PC-9 (cell line): ENCODE data around the gene TUBGCP6. TPM values are rescaled to one million over a fixed set of nuclear protein-coding genes. Genes with fewer than 3 reads are reported as not detected.

Experiments used
- BruUV-seq: library from RNA; stranded (reverse); fragments of 400-500 nt; replicated peaks from 2 replicates; lab custom pipeline; 2021; lab: Mats Ljungman, UMichigan
- CTCF ChIA-PET: fragments of 300-600 bp; sonication (Branson Sonifier 250); formaldehyde crosslinking; loops from one replicate; lab custom pipeline; 2022; ENCODE audit warnings: antibody characterized with exemption; lab: Charles Lee
- POLR2A ChIA-PET: fragments of 300-600 bp; sonication (Branson Sonifier 250); formaldehyde crosslinking; loops from one replicate; lab custom pipeline; 2022; ENCODE audit warnings: antibody characterized with exemption; ENCODE audit not compliant: unreplicated experiment; lab: Charles Lee
- DNase-seq, 2 experiments: peaks; one replicate each; pipeline versions ENCODE4 v3.0.0 to v3.0.0-alpha.2; 2015 to 2022; ENCODE audit warnings: mixed read lengths in 1 of 2
- H2AFZ ChIP-seq: fragments of 200-600 bp; sonication (generic); 2 replicates; pipeline ENCODE4 v1.8.1; 2017; ENCODE audit warnings: antibody characterized with exemption
- H3F3A ChIP-seq: fragments of 200-600 bp; sonication (generic); 2 replicates; pipeline ENCODE4 v1.8.1; 2017; ENCODE audit warnings: antibody characterized with exemption, mild to moderate bottlenecking, low read depth; ENCODE audit not compliant: insufficient read depth
- H3K27ac ChIP-seq: fragments of 200-600 bp; sonication (generic); 2 replicates; pipeline ENCODE4 v1.6.1; 2016; ENCODE audit warnings: mixed run types
- H3K27me3 ChIP-seq: fragments of 200-600 bp; sonication (generic); 2 replicates; pipeline ENCODE4 v1.6.1; 2016; ENCODE audit warnings: low read depth, mixed run types; ENCODE audit not compliant: insufficient read depth
- H3K36me3 ChIP-seq: fragments of 200-600 bp; sonication (generic); 2 replicates; pipeline ENCODE4 v1.6.1; 2016; ENCODE audit warnings: low read depth, mixed run types
- H3K4me1 ChIP-seq: fragments of 200-600 bp; sonication (generic); replicated peaks from 2 replicates; pipeline ENCODE4 v1.6.1; 2016; ENCODE audit warnings: mixed run types; ENCODE audit not compliant: insufficient read depth
- H3K4me2 ChIP-seq: fragments of 200-600 bp; sonication (generic); 2 replicates; pipeline ENCODE4 v1.6.1; 2017; ENCODE audit warnings: mixed run types
- H3K4me3 ChIP-seq: fragments of 200-600 bp; sonication (generic); 2 replicates; pipeline ENCODE4 v1.6.1; 2016; ENCODE audit warnings: mixed run types
- H3K79me2 ChIP-seq: fragments of 200-600 bp; sonication (generic); 2 replicates; pipeline ENCODE4 v1.6.1; 2017; ENCODE audit warnings: low read depth, mixed run types
- H3K9me2 ChIP-seq: fragments of 200-600 bp; sonication (generic); 2 replicates; pipeline ENCODE4 v1.8.1; 2017; ENCODE audit warnings: mild to moderate bottlenecking; ENCODE audit not compliant: insufficient read depth
- H3K9me3 ChIP-seq: fragments of 200-600 bp; sonication (generic); 2 replicates; pipeline ENCODE4 v1.8.1; 2016; ENCODE audit warnings: low read depth; ENCODE audit not compliant: insufficient read depth
- H4K20me1 ChIP-seq: fragments of 200-600 bp; sonication (generic); 2 replicates; pipeline ENCODE4 v1.8.1; 2017; ENCODE audit not compliant: insufficient read depth
- CTCF ChIP-seq: fragments of 200-600 bp; sonication (generic); conservative IDR thresholded peaks from 2 replicates; pipeline ENCODE4 v1.6.1; 2017; ENCODE audit warnings: mixed run types, antibody characterized with exemption, mild to moderate bottlenecking, moderate library complexity
- EZH2 ChIP-seq: fragments of 200-600 bp; sonication (generic); IDR thresholded peaks from 2 replicates; pipeline ENCODE4 v1.8.0; 2017; ENCODE audit warnings: antibody characterized with exemption, low read depth
- intact Hi-C: fragments of 100-400 bp; cut with micrococcal nuclease; formaldehyde crosslinking; loops from one replicate; pipeline ENCODE4 v1.10.0; 2022; ENCODE audit not compliant: unreplicated experiment
- total RNA-seq: library from RNA; stranded (reverse); gene quantifications from 2 replicates; pipeline ENCODE4 v1.2.3, GENCODE V29; 2021

The TUBGCP6 gene
- total RNA-seq, 1 experiment from 2014 or later = 31.3 TPM

- BruUV-seq = no TSS peak
These were observed 45.5 kb downstream of the TUBGCP6 start for GRCh38 chr22:50199251-50199721.

GRCh38 chr22:50198624-50199017, 46.2 kb downstream of the TUBGCP6 start:
- DNase-seq = no peak
- CTCF ChIA-PET = no interaction called here

More at GRCh38 chr22:50199251-50199721, 45.5 kb downstream of the TUBGCP6 start:
- Histone ChIP-seq H3K9me2 (no peaks in the 10 kb centered on the region), H3K27ac (no peak overlapping the region), H3K4me3 (no peak overlapping the region), H3K36me3 (peaks cover 29% of the 10 kb centered on the region), H3F3A (peaks cover 44% of the 10 kb centered on the region; the same call in 1 of the 2 replicates), H3K4me2 (no peak overlapping the region), H3K79me2 (peaks cover 28% of the 10 kb centered on the region), H4K20me1 (peaks cover 44% of the 10 kb centered on the region), H3K9me3 (no peaks in the 10 kb centered on the region), H3K27me3 (no peaks in the 10 kb centered on the region), H2AFZ (no peak overlapping the region), H3K4me1 (peaks cover 12% of the 10 kb centered on the region)
- ChIA-PET CTCF (no interaction called here), POLR2A (no interaction called here)
- no peak for DNase-seq
- intact Hi-C loops = no loop called here
- TF ChIP-seq EZH2 = no peak
- no peak for TF ChIP-seq CTCF

GRCh38 chr22:50197856-50198623, 46.8 kb downstream of the TUBGCP6 start:
- Histone ChIP-seq H3K36me3 (peaks cover 30% of the 10 kb centered on the region), H3F3A (peaks cover 39% of the 10 kb centered on the region; the same call in 1 of the 2 replicates), H3K4me1 (peaks cover 12% of the 10 kb centered on the region), H4K20me1 (peaks cover 48% of the 10 kb centered on the region), H3K27me3 (no peaks in the 10 kb centered on the region), H3K4me3 (no peak overlapping the region), H3K27ac (no peak overlapping the region), H3K9me3 (no peaks in the 10 kb centered on the region), H3K4me2 (no peak overlapping the region), H3K79me2 (peaks cover 17% of the 10 kb centered on the region), H2AFZ (no peak overlapping the region), H3K9me2 (no peaks in the 10 kb centered on the region)
- no peak for DNase-seq
- ChIA-PET POLR2A (no interaction called here), CTCF (no interaction called here)
- no peak for TF ChIP-seq CTCF
- no peak for TF ChIP-seq EZH2
- intact Hi-C loops = no loop called here
- BruUV-seq = no TSS peak

More at GRCh38 chr22:50198624-50199017, 46.2 kb downstream of the TUBGCP6 start:
- intact Hi-C loops = no loop called here
- Histone ChIP-seq H2AFZ (no peak overlapping the region), H3K4me2 (no peak overlapping the region), H3K9me3 (no peaks in the 10 kb centered on the region), H3K4me1 (peaks cover 12% of the 10 kb centered on the region), H3K27ac (no peak overlapping the region), H3K79me2 (peaks cover 23% of the 10 kb centered on the region), H3K4me3 (no peak overlapping the region), H3K9me2 (no peaks in the 10 kb centered on the region), H3K27me3 (no peaks in the 10 kb centered on the region), H3K36me3 (peaks cover 32% of the 10 kb centered on the region), H4K20me1 (peaks cover 49% of the 10 kb centered on the region), H3F3A (peaks cover 45% of the 10 kb centered on the region; the same call in 1 of the 2 replicates)
- BruUV-seq = no TSS peak
- no peak for TF ChIP-seq CTCF
- no peak for TF ChIP-seq EZH2
- POLR2A ChIA-PET = no interaction called here
